Activated B cell treated with CpG ODN at 0.5 μM for 24 hours (primary cell): Measurements from ENCODE around the gene USP4. TPM values are rescaled to one million over a fixed set of nuclear protein-coding genes. Genes with fewer than 3 reads are reported as not detected.
A peak's percentile ranks its signal among the peaks of the same experiment; 100 is the strongest.
"Not testable (repeated sequence)": the region's sequence is repeated elsewhere in the genome, so short reads cannot be mapped to it uniquely, and the experiment has no call there.

Experiments used
- ATAC-seq: fragments of 200-7000 bp; cut with Tn5 transposase; one replicate; pipeline ENCODE4 v1.10.0; 2021; ENCODE audit warnings: low read depth, mild to moderate bottlenecking, moderate library complexity
- CTCF ChIA-PET: fragments of 350-600 bp; sonication (Branson Sonifier 250); formaldehyde crosslinking; loops from one replicate; lab custom pipeline; 2021; ENCODE audit warnings: antibody characterized with exemption; lab: Charles Lee
- POLR2A ChIA-PET: fragments of 350-600 bp; sonication (Branson Sonifier 250); formaldehyde crosslinking; loops from one replicate; lab custom pipeline; 2021; ENCODE audit warnings: antibody characterized with exemption; lab: Charles Lee
- DNase-seq: peaks from one replicate; pipeline ENCODE4 v3.0.0; 2022
- H3K27ac Mint-ChIP-seq: one replicate; pipeline ENCODE4 v1.8.0; 2020; ENCODE audit warnings: mixed read lengths
- H3K27me3 Mint-ChIP-seq: one replicate; pipeline ENCODE4 v1.8.0; 2021; ENCODE audit warnings: mixed read lengths
- H3K36me3 Mint-ChIP-seq: one replicate; pipeline ENCODE4 v1.8.0; 2021; ENCODE audit warnings: low read depth, mixed read lengths
- H3K4me1 Mint-ChIP-seq: one replicate; pipeline ENCODE4 v1.8.0; 2021; ENCODE audit warnings: mixed read lengths
- H3K4me3 Mint-ChIP-seq: one replicate; pipeline ENCODE4 v1.8.0; 2020; ENCODE audit warnings: mild to moderate bottlenecking, mixed read lengths
- H3K9me3 Mint-ChIP-seq: one replicate; pipeline ENCODE4 v1.8.0; 2020; ENCODE audit warnings: mixed read lengths
- intact Hi-C: fragments of 100-400 bp; cut with micrococcal nuclease; formaldehyde crosslinking; loops from one replicate; pipeline ENCODE4 v1.15.1; 2024
- total RNA-seq: library from RNA; stranded (reverse); gene quantifications from 2 replicates; pipeline ENCODE4 v1.2.3, GENCODE V29; 2022
- TF ChIP-seq, protein P1 (sequence below): fragments of 200-600 bp; IDR thresholded peaks from one replicate; pipeline ENCODE4 v1.8.0; 2022; ENCODE audit warnings: antibody characterized with exemption, mild to moderate bottlenecking

The USP4 gene
- total RNA-seq, 1 donor from 2014 or later: 115 TPM

DNA sequence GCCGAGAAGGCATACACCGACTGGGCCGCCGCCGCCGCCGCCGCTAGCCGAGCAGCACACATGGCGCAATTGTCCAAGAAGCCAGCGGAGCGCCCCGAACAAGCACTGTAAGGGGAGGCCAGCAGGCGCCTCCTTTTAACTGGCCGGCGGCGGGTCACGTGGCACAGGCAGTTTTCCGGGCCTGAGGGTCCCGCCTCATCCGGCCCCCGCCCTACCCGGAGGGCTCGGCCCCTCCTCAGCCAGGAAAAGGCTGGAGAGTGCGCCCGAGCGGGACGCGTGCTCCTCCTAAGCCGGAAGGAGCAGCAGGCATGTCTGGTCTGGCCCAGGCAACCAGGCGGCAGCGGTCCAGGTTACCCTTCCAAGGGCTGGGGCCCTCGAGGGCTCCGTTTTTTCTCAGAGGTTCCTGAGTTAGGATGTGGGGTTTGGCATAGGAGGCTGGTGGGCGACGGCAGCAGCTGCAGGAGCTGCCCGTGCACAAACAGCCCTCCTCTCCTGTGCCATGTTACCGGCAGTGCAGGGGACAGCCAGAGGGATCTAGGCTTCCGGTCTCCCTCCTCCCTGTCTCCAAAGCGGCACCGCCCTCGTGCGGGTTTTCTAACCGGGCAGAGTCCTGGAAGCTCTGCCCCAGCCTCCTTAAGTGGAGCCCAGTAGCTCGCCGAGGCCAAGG lies 18.5 kb upstream of the USP4 start, which contains the start of gene GPX1:
TSS of gene GPX1 (minus strand) at position 137 of the 667 bp plus-strand sequence. CDS start at position 62, 75 bp downstream.
- DNase-seq (peak; percentile 67), ATAC-seq (peak; percentile 77)
- Mint-ChIP-seq H3K9me3 (no peaks in the 10 kb centered on the region), H3K4me1 (peaks cover 35% of the 10 kb centered on the region), H3K27me3 (no peaks in the 10 kb centered on the region), H3K36me3 (peaks cover 56% of the 10 kb centered on the region), H3K27ac (peak within 1 kb of the TSS; percentile 90), H3K4me3 (peak within 1 kb of the TSS; percentile 89)
- ChIA-PET CTCF (interaction anchor here (0.9 to 1.5 kb wide), 2 partner anchors 11 to 18 kb away, joined by 3 to 11 read pairs (median 11); partner anchors contain the start of gene USP4), POLR2A (interaction anchor here (0.6 to 7.0 kb wide), 7 partner anchors 14 to 455 kb away, joined by 4 to 106 read pairs (median 11); partner anchors contain the start of genes NICN1, RHOA, TCTA and USP4)
- intact Hi-C loops: no loop called here
- TF ChIP-seq, protein P1, sequence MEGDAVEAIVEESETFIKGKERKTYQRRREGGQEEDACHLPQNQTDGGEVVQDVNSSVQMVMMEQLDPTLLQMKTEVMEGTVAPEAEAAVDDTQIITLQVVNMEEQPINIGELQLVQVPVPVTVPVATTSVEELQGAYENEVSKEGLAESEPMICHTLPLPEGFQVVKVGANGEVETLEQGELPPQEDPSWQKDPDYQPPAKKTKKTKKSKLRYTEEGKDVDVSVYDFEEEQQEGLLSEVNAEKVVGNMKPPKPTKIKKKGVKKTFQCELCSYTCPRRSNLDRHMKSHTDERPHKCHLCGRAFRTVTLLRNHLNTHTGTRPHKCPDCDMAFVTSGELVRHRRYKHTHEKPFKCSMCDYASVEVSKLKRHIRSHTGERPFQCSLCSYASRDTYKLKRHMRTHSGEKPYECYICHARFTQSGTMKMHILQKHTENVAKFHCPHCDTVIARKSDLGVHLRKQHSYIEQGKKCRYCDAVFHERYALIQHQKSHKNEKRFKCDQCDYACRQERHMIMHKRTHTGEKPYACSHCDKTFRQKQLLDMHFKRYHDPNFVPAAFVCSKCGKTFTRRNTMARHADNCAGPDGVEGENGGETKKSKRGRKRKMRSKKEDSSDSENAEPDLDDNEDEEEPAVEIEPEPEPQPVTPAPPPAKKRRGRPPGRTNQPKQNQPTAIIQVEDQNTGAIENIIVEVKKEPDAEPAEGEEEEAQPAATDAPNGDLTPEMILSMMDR: no peak

DNA sequence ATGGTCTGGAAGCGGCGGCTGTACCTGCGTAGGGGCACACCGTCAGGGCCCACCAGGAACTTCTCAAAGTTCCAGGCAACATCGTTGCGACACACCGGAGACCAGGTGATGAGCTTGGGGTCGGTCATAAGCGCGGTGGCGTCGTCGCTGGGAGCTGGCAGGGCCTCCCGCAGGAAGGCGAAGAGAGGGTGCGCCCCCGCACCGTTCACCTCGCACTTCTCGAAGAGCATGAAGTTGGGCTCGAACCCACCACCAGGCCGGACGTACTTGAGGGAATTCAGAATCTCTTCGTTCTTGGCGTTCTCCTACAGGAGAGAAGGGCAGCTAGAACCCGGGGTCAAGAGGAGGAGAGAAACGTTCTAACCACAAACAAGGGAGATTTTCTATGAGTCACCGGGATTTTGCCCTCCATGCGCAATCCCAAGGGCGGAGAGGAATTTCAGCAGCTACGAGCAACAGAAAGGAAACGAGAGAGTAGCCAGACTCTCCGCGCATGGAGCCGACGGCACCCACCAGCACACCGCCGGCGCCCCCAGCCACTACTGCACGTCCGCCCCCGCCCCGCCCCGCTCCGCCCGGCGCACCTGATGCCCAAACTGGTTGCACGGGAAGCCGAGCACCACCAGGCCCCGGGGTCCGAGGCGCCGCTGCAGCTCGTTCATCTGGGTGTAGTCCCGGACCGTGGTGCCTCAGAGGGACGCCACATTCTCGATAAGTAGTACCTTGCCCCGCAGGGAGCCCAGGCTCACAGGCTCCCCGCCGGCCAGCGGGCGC lies 17.8 kb upstream of the USP4 start:
- ChIA-PET POLR2A (interaction anchor here (0.7 to 7.0 kb wide), 6 partner anchors 14 to 71 kb away, joined by 3 to 106 read pairs (median 14); partner anchors contain the start of genes NICN1, RHOA, TCTA and USP4), CTCF (interaction anchor here (1.2 kb wide), 1 partner anchor 17 kb away, joined by 11 read pairs; the partner anchor contains the start of gene USP4)
- intact Hi-C loops: loop anchor here (1.0 kb wide), 2 partner anchors 12 to 17 kb away; partner anchors contain the start of gene USP4
- peaks cover 49% of the 10 kb centered on the region for H3K36me3 Mint-ChIP-seq
- peak overlapping the region; percentile 90 for H3K27ac Mint-ChIP-seq
- H3K4me1 Mint-ChIP-seq: peaks cover 41% of the 10 kb centered on the region
- DNase-seq (peak; percentile 44), ATAC-seq (peak; percentile 43)
- peak overlapping the region; percentile 89 for H3K4me3 Mint-ChIP-seq
- H3K27me3 Mint-ChIP-seq, H3K9me3 Mint-ChIP-seq: not testable (repeated sequence)

DNA sequence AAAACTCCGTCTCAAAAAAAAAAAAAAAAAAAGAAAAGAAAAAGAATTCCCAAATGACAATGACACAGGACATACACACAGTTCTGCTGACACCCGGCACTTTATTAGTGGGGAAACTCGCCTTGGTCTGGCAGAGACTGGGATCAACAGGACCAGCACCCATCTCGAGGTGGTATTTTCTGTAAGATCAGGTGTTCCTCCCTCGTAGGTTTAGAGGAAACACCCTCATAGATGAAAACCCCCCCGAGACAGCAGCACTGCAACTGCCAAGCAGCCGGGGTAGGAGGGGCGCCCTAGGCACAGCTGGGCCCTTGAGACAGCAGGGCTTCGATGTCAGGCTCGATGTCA lies 17.2 kb upstream of the USP4 start:
- H3K9me3 Mint-ChIP-seq, DNase-seq, H3K27me3 Mint-ChIP-seq: not testable (repeated sequence)
- CTCF ChIA-PET: interaction anchor here (1.2 kb wide), 1 partner anchor 17 kb away, joined by 11 read pairs; the partner anchor contains the start of gene USP4
- Mint-ChIP-seq H3K4me1 (peaks cover 47% of the 10 kb centered on the region), H3K36me3 (peaks cover 43% of the 10 kb centered on the region), H3K4me3 (peak overlapping the region; percentile 89), H3K27ac (peak overlapping the region; percentile 90)
- POLR2A ChIA-PET: interaction anchor here (0.6 to 7.0 kb wide), 7 partner anchors 13 to 90 kb away, joined by 3 to 106 read pairs (median 10); partner anchors contain the start of genes NICN1, RHOA, TCTA and USP4
- intact Hi-C loops: loop anchor here (1.0 kb wide), 2 partner anchors 12 to 17 kb away; partner anchors contain the start of gene USP4
- ATAC-seq: peak; percentile 49

DNA sequence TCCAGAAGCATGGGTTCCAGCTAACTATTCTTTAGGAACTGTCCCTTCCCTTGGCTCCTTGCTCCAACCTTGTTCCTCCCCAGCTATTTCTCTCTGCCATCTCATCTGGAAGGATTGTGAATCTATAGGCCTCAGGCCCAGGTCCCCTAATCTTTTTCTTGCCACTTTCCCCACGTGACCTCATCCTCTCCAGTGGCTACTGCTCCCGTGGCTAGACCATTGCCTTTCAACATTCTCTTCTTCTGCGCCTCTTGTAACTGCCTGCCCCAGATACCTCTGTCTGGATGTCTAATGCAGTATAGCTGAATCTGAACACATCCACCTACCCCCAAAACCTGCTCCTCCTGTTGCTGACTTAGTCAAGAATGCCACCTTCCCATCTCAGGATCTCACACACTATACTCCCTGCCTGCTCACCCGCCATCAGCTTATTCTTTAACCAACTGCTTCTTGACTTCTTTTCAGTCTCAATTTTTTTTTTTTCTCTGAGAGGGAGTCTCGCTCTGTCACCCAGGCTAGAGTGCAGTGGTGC lies 13.1 kb upstream of the USP4 start:
- ChIA-PET CTCF (interaction anchor here (0.7 to 1.6 kb wide), 2 partner anchors 13 to 56 kb away, joined by 4 to 7 read pairs; partner anchors contain the start of gene USP4), POLR2A (interaction anchor here (0.7 to 3.0 kb wide), 2 partner anchors 13 to 59 kb away, joined by 3 to 25 read pairs; partner anchors contain the start of genes RHOA and USP4)
- DNase-seq: no peak
- intact Hi-C loops: no loop called here
- TF ChIP-seq, protein P1: no peak
- no peak overlapping the region for H3K4me3 Mint-ChIP-seq
- no peaks in the 10 kb centered on the region for H3K27me3 Mint-ChIP-seq
- peaks cover 16% of the 10 kb centered on the region for H3K36me3 Mint-ChIP-seq
- peaks cover 47% of the 10 kb centered on the region for H3K4me1 Mint-ChIP-seq
- H3K27ac Mint-ChIP-seq: peak overlapping the region; percentile 1
- H3K9me3 Mint-ChIP-seq: no peaks in the 10 kb centered on the region
- ATAC-seq: no peak

DNA sequence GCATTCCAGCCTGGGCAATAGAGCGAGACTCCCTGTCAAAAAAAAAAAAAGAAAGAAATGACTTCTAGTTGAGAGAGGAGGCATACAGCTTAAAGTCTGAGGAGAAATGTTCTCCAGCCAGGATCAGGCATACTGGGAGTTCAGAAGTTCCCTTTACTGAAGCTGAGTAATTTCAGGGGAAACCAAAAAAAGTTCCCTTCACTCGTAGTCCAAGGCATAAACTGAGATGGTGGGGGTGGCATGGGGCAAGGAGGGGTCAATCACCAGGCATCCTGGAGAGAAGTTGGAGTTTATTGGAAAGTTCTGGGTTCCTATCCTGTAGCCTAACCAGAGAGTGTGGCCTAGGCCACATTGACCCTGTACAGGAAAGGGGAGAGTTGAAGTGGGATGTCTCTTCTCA lies 12.4 kb upstream of the USP4 start:
- CTCF ChIA-PET: interaction anchor here (1.6 kb wide), 1 partner anchor 12 kb away, joined by 7 read pairs; the partner anchor contains the start of gene USP4
- no peaks in the 10 kb centered on the region for H3K9me3 Mint-ChIP-seq
- H3K27ac Mint-ChIP-seq: peak overlapping the region; percentile 79
- no peak overlapping the region for H3K4me3 Mint-ChIP-seq
- ATAC-seq: no peak
- H3K27me3 Mint-ChIP-seq: no peaks in the 10 kb centered on the region
- POLR2A ChIA-PET: interaction anchor here (0.6 to 3.0 kb wide), 3 partner anchors 9 to 12 kb away, joined by 3 to 25 read pairs (median 6); partner anchors contain the start of gene USP4
- no peak for DNase-seq
- H3K4me1 Mint-ChIP-seq: peaks cover 45% of the 10 kb centered on the region
- intact Hi-C loops: no loop called here
- TF ChIP-seq, protein P1: no peak
- H3K36me3 Mint-ChIP-seq: peaks cover 11% of the 10 kb centered on the region
